HepG2 (cell line): Measurements from ENCODE around the gene PLEKHA6. TPM values are rescaled to one million over a fixed set of nuclear protein-coding genes. Genes with fewer than 3 reads are reported as not detected.

Experiments
- ATAC-seq: fragments of 200-7000 bp; cut with Tn5 transposase; 3 replicates; pipeline ENCODE4 v1.9.1; 2020; ENCODE audit warnings: mild to moderate bottlenecking, moderate library complexity
- BruUV-seq: library from RNA; stranded (reverse); fragments of 400-500 nt; replicated peaks from 2 replicates; lab custom pipeline; 2021; lab: Mats Ljungman, UMichigan
- CTCF ChIA-PET: fragments of 300-600 bp; formaldehyde crosslinking; extraction: SDS; loops from one replicate; lab custom pipeline; 2021; ENCODE audit warnings: low total read pairs, inconsistent platforms, low intra/inter-chr PET ratio; lab: Yijun Ruan, JAX
- POLR2A ChIA-PET: fragments of 350-600 bp; sonication (Branson Sonifier 250); formaldehyde crosslinking; loops from one replicate; lab custom pipeline; 2020; ENCODE audit warnings: antibody characterized with exemption, inconsistent platforms; lab: Yijun Ruan, JAX
- DNase-seq: peaks from one replicate; pipeline ENCODE4 v3.0.0-alpha.2; 2015; ENCODE audit warnings: low spot score
- FAIRE-seq: peaks from 3 replicates; lab custom pipeline; 2011; peaks lifted over from hg19 to GRCh38; lab: Jason Lieb, UNC
- H2AFZ ChIP-seq: one replicate; pipeline ENCODE4 v1.6.1; 2011; ENCODE audit warnings: low read length, inconsistent platforms
- H3K27ac ChIP-seq: fragments of 300-600 bp; 3 replicates; pipeline ENCODE4 v1.8.0; 2011; ENCODE audit warnings: mixed run types, mild to moderate bottlenecking, mixed read lengths, low read length, inconsistent platforms; ENCODE audit not compliant: insufficient read depth; ENCODE audit errors: extremely low read length
- H3K27me3 ChIP-seq, 2 experiments: fragments of 200-600 bp in 1 of 2; 2 replicates in 1 of 2; 3 replicates in 1 of 2; pipeline versions ENCODE4 v1.6.0 to v1.8.0; 2011; ENCODE audit warnings: low read length in 2 of 2, mild to moderate bottlenecking in 2 of 2, moderate library complexity in 2 of 2, inconsistent platforms in 1 of 2; ENCODE audit not compliant: insufficient read depth in 2 of 2, control insufficient read depth in 1 of 2
- H3K36me3 ChIP-seq, 2 experiments: fragments of 200-600 bp in 1 of 2; replicated peaks in 1 of 2; 2 replicates in 1 of 2; 3 replicates in 1 of 2; pipeline versions ENCODE4 v1.5.1 to v1.8.0; 2011; ENCODE audit warnings: low read length in 2 of 2, inconsistent platforms in 1 of 2; ENCODE audit not compliant: insufficient read depth in 2 of 2, control insufficient read depth in 1 of 2
- H3K4me1 ChIP-seq: 2 replicates; pipeline ENCODE4 v1.5.1; 2012; ENCODE audit warnings: low read length, inconsistent platforms; ENCODE audit not compliant: insufficient read depth
- H3K4me2 ChIP-seq: 2 replicates; pipeline ENCODE4 v1.6.0; 2011; ENCODE audit warnings: low read depth, low read length, inconsistent platforms
- H3K4me3 ChIP-seq, 3 experiments: fragments of 200-600 bp in 1 of 3; sonication (generic), shearing (Covaris generic) in 1 of 3; replicated peaks in 1 of 3; 2 replicates each; pipeline ENCODE4 v1.5.1; 2011 to 2016; ENCODE audit warnings: low read length in 3 of 3, inconsistent platforms in 2 of 3, low read depth in 2 of 3, mild to moderate bottlenecking in 2 of 3, control low read depth in 1 of 3, mixed read lengths in 1 of 3; ENCODE audit not compliant: insufficient read depth in 1 of 3
- H3K79me2 ChIP-seq: one replicate; pipeline ENCODE4 v1.6.1; 2011; ENCODE audit warnings: low read length, inconsistent platforms; ENCODE audit not compliant: insufficient read depth
- H3K9ac ChIP-seq: 2 replicates; pipeline ENCODE4 v1.6.0; 2011; ENCODE audit warnings: mild to moderate bottlenecking, low read depth, low read length, inconsistent platforms; ENCODE audit not compliant: insufficient read depth
- H3K9me3 ChIP-seq: 2 replicates; pipeline ENCODE4 v1.5.1; 2012; ENCODE audit warnings: mild to moderate bottlenecking, low read length
- H4K20me1 ChIP-seq: 2 replicates; pipeline ENCODE4 v1.6.0; 2011; ENCODE audit warnings: inconsistent platforms, mild to moderate bottlenecking, low read length, moderate library complexity; ENCODE audit not compliant: insufficient read depth
- AHR ChIP-seq: IDR thresholded peaks from 2 replicates; pipeline ENCODE4 v1.6.1; 2018; ENCODE audit warnings: missing genetic modification reagents, missing compliant biosample characterization
- CREB1 ChIP-seq, 2 experiments: fragments of 450-650 bp in 1 of 2; IDR thresholded peaks; 2 replicates each; pipeline ENCODE4 v1.6.1; 2016 to 2017; ENCODE audit warnings: control low read depth in 1 of 2, mild to moderate bottlenecking in 1 of 2, missing compliant biosample characterization in 1 of 2, missing genetic modification characterization in 1 of 2
- CREM ChIP-seq, 2 experiments: sonication (generic) in 1 of 2; formaldehyde crosslinking in 1 of 2; IDR thresholded peaks; 2 replicates each; pipeline versions ENCODE4 v1.4.0 to v1.6.1; 2016 to 2020; ENCODE audit warnings: antibody characterized with exemption in 1 of 2, mild to moderate bottlenecking in 1 of 2, missing genetic modification reagents in 1 of 2
- ETV5 ChIP-seq: IDR thresholded peaks from 2 replicates; pipeline ENCODE4 v1.6.1; 2018; ENCODE audit warnings: missing biosample characterization, missing genetic modification reagents, inconsistent platforms, borderline replicate concordance
- FOXA1 ChIP-seq, 2 experiments: fragments of 450-650 bp in 1 of 2; sonication (generic) in 1 of 2; formaldehyde crosslinking in 1 of 2; IDR thresholded peaks; 2 replicates each; pipeline versions ENCODE4 v1.4.0 to v1.6.1; 2016 to 2020; ENCODE audit warnings: missing genetic modification reagents in 1 of 2
- FOXP1 ChIP-seq, 2 experiments: fragments of 450-650 bp in 1 of 2; IDR thresholded peaks; 2 replicates each; pipeline ENCODE4 v1.6.1; 2017 to 2018; ENCODE audit warnings: antibody characterized with exemption in 1 of 2
- GATAD2A ChIP-seq: IDR thresholded peaks from 2 replicates; pipeline ENCODE4 v1.6.1; 2016
- HMG20A ChIP-seq: IDR thresholded peaks from 2 replicates; pipeline ENCODE4 v1.6.1; 2016; ENCODE audit warnings: borderline replicate concordance
- MAZ ChIP-seq, 2 experiments: sonication (generic) in 1 of 2; formaldehyde crosslinking in 1 of 2; IDR thresholded peaks; 2 replicates each; pipeline versions ENCODE4 v1.5.0 to v1.6.1; 2012 to 2020; ENCODE audit warnings: low read depth in 2 of 2, mild to moderate bottlenecking in 2 of 2, borderline replicate concordance in 1 of 2, improper control_type of control experiment in 1 of 2, low read length in 1 of 2, missing genetic modification reagents in 1 of 2, moderate library complexity in 1 of 2
- MEF2D ChIP-seq: sonication (generic); formaldehyde crosslinking; IDR thresholded peaks from 2 replicates; pipeline ENCODE4 v1.5.1; 2020; ENCODE audit warnings: mild to moderate bottlenecking, missing genetic modification reagents
- NCOR1 ChIP-seq: fragments of 200-600 bp; sonication (generic); IDR thresholded peaks from 2 replicates; pipeline ENCODE4 v1.7.0; 2017; ENCODE audit warnings: antibody characterized with exemption, low read length, borderline replicate concordance
- NR2F1 ChIP-seq, 2 experiments: fragments of 450-650 bp in 1 of 2; formaldehyde crosslinking in 1 of 2; IDR thresholded peaks; 2 replicates each; pipeline versions ENCODE4 v1.5.0 to v1.6.1; 2016 to 2020; ENCODE audit warnings: mild to moderate bottlenecking in 1 of 2, missing compliant biosample characterization in 1 of 2, missing genetic modification reagents in 1 of 2, moderate library complexity in 1 of 2
- RARA ChIP-seq: IDR thresholded peaks from 2 replicates; pipeline ENCODE4 v1.6.1; 2016; ENCODE audit warnings: missing genetic modification reagents, missing compliant biosample characterization
- RCOR2 ChIP-seq: IDR thresholded peaks from 2 replicates; pipeline ENCODE4 v1.6.1; 2016; ENCODE audit warnings: missing biosample characterization, missing genetic modification reagents
- SMAD1 ChIP-seq: sonication (generic); formaldehyde crosslinking; IDR thresholded peaks from 2 replicates; pipeline ENCODE4 v1.4.0; 2020; ENCODE audit warnings: missing genetic modification reagents, low read depth, mild to moderate bottlenecking, borderline replicate concordance
- SOX6 ChIP-seq, 2 experiments: fragments of 450-650 bp in 1 of 2; sonication (generic) in 1 of 2; formaldehyde crosslinking in 1 of 2; IDR thresholded peaks; 2 replicates each; pipeline versions ENCODE4 v1.4.0 to v1.6.1; 2017 to 2020; ENCODE audit warnings: antibody characterized with exemption in 1 of 2, mild to moderate bottlenecking in 1 of 2, missing genetic modification reagents in 1 of 2
- SP5 ChIP-seq: IDR thresholded peaks from 2 replicates; pipeline ENCODE4 v1.6.1; 2016; ENCODE audit warnings: low read depth, borderline replicate concordance
- TBX3 ChIP-seq: fragments of 450-650 bp; IDR thresholded peaks from 2 replicates; pipeline ENCODE4 v1.6.1; 2017; ENCODE audit warnings: antibody characterized with exemption, mild to moderate bottlenecking, inconsistent platforms, borderline replicate concordance
- ZNF615 ChIP-seq: sonication (generic); formaldehyde crosslinking; IDR thresholded peaks from 2 replicates; pipeline ENCODE4 v1.5.0; 2020; ENCODE audit warnings: mild to moderate bottlenecking, missing genetic modification reagents, borderline replicate concordance
- WGBS: methylation state at CpG from one replicate; pipeline ENCODE4 v1.1.6; 2017; ENCODE audit warnings: low lambda C conversion rate; 5-methylcytosine and 5-hydroxymethylcytosine counted together
- in situ Hi-C: cut with HindIII; loops from 2 replicates; pipeline ENCODE4 v1.10.0; 2017; ENCODE audit warnings: low pct_unique_long_range_greater_than_20kb; ENCODE audit not compliant: extremely low pct_ligation_motif_present
- intact Hi-C: fragments of 100-400 bp; cut with micrococcal nuclease; formaldehyde crosslinking; loops from one replicate; pipeline ENCODE4 v1.10.0; 2022; ENCODE audit not compliant: unreplicated experiment
- polyA plus RNA-seq, 8 experiments: library from polyadenylated mRNA; depleted of rRNA in 3 of 8; stranded (reverse) in 7 of 8; unstranded in 1 of 8; fragments of >200 nt; fragmentation: Illumina TruSeq in 4 of 8; extraction: Trizol in 4 of 8; gene quantifications; 2 replicates each; pipeline versions ENCODE4 v1.2.1 to v1.2.3, GENCODE V29; 2011 to 2016; ENCODE audit warnings: low read depth in 4 of 8, missing spikeins in 1 of 8, mixed read lengths in 1 of 8; ENCODE audit not compliant: insufficient read depth in 1 of 8
- total RNA-seq, 5 experiments: library from RNA; depleted of rRNA; stranded (reverse); fragments of >200 nt; fragmentation: Illumina TruSeq; extraction: Trizol; gene quantifications; 2 replicates each; pipeline ENCODE4 v1.2.3, GENCODE V29; 2016; ENCODE audit warnings: low read depth in 1 of 5
- TF ChIP-seq, protein P1 (sequence below): sonication (generic); formaldehyde crosslinking; IDR thresholded peaks from 2 replicates; pipeline ENCODE4 v1.8.1; 2023; ENCODE audit warnings: missing genetic modification reagents, inconsistent platforms, borderline replicate concordance
- TF ChIP-seq, protein P2 (sequence below): sonication (generic); formaldehyde crosslinking; IDR thresholded peaks from 2 replicates; pipeline ENCODE4 v1.4.0; 2020; ENCODE audit warnings: mild to moderate bottlenecking, missing genetic modification reagents

Gene PLEKHA6
- total and polyA plus RNA-seq, 2 of the 13 experiments (the other 11 are each of a cell fraction or from before 2014, with no cell fraction given) = 5.3 to 11.4 TPM

DNA sequence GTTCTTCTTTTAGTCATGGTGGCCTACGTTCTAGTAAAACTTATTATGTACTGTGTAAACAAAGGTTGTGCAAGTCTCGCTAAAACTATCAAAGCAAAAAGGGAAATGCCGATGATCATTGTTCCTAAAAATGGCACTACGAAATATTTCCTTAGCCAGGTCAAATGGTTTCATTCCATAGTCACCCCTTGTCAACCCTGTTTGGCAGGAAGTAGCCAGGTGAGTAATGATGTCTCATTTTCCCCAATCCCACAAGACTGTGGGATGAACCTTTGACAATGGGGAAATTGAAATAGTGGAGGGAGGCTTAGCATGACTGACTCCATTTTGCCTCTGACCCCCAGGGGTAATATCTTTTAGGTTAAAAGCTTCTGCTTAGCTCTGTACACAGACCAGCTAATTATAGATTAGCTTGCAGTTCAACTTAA is 188.0 kb downstream of the PLEKHA6 start:
- 0 out of 5 replicates have a peak, but pooled peaks cover 0 to 7% of the 10 kb centered on the region in 2 experiments for H3K27me3 ChIP-seq
- CTCF ChIA-PET = no interaction called here
- no peak overlapping the region for H3K9ac ChIP-seq
- H3K9me3 ChIP-seq = peaks cover 25% of the 10 kb centered on the region
- no peak overlapping the region for H3K4me2 ChIP-seq
- peak; percentile 80 for DNase-seq
- BruUV-seq = no TSS peak
- H3K4me1 ChIP-seq = peaks cover 24% of the 10 kb centered on the region
- no peak overlapping the region for H3K4me3 ChIP-seq
- ATAC-seq = 0 out of 3 replicates have a peak, but pooled peaks have one; percentile 25
- POLR2A ChIA-PET = no interaction called here
- H4K20me1 ChIP-seq = no peaks in the 10 kb centered on the region
- 1% methylated on average over 4 of the region's 4 CpGs for WGBS
- intact Hi-C loops (no loop called here), in situ Hi-C loops (no loop called here)
- FAIRE-seq = no peak
- no peaks in the 10 kb centered on the region for H3K79me2 ChIP-seq
- H3K36me3 ChIP-seq = no peaks in the 10 kb centered on the region
- no peak overlapping the region for H2AFZ ChIP-seq
- no peak overlapping the region for H3K27ac ChIP-seq
- TF ChIP-seq AHR (CRISPR knock-in tag) = no peak
- TF ChIP-seq ETV5 = peak; percentile 72; the same call in 1 of the 2 replicates
- TF ChIP-seq, protein P1, sequence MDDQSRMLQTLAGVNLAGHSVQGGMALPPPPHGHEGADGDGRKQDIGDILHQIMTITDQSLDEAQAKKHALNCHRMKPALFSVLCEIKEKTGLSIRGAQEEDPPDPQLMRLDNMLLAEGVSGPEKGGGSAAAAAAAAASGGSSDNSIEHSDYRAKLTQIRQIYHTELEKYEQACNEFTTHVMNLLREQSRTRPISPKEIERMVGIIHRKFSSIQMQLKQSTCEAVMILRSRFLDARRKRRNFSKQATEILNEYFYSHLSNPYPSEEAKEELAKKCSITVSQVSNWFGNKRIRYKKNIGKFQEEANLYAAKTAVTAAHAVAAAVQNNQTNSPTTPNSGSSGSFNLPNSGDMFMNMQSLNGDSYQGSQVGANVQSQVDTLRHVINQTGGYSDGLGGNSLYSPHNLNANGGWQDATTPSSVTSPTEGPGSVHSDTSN (CRISPR knock-in tag) = no peak
- no peak for TF ChIP-seq SOX6 (IDR thresholded peaks at IDR 0.05)
- TF ChIP-seq SOX6 (CRISPR knock-in tag; IDR thresholded peaks at IDR 0.05) = peak; percentile 77
- TF ChIP-seq FOXP1 (IDR thresholded peaks at IDR 0.05) = no peak
- TF ChIP-seq FOXP1 (CRISPR knock-in tag; IDR thresholded peaks at IDR 0.05) = 0 out of 2 replicates have a peak, but pooled peaks have one; percentile 7
- TF ChIP-seq SP5 = no peak
- peak in 1 of 2 experiments; percentile 58; a peak in 1 of 4 replicates for TF ChIP-seq NR2F1 (CRISPR knock-in tag; IDR thresholded peaks at IDR 0.05)
- TF ChIP-seq MAZ (IDR thresholded peaks at IDR 0.05; ENCODE audit: borderline replicate concordance, low read depth, low read length) = no peak
- TF ChIP-seq MAZ (CRISPR knock-in tag; IDR thresholded peaks at IDR 0.05; ENCODE audit: low read depth) = no peak
- TF ChIP-seq ZNF615 = no peak
- TF ChIP-seq RARA = peak; percentile 91
- TF ChIP-seq GATAD2A = peak; percentile 33; the same call in 1 of the 2 replicates
- peak; percentile 91 for TF ChIP-seq MEF2D
- TF ChIP-seq HMG20A (CRISPR knock-in tag) = peak; percentile 44; the same call in 1 of the 2 replicates
- TF ChIP-seq CREM (IDR thresholded peaks at IDR 0.05) = 0 out of 2 replicates have a peak, but pooled peaks have one; percentile 16
- TF ChIP-seq CREM (CRISPR knock-in tag; IDR thresholded peaks at IDR 0.05) = no peak
- no peak for TF ChIP-seq CREB1 (IDR thresholded peaks at IDR 0.05)
- TF ChIP-seq CREB1 (CRISPR knock-in tag; IDR thresholded peaks at IDR 0.05) = 0 out of 2 replicates have a peak, but pooled peaks have one; percentile 19
- TF ChIP-seq SMAD1 (CRISPR knock-in tag) = no peak
- TF ChIP-seq TBX3 = no peak
- no peak for TF ChIP-seq FOXA1 (IDR thresholded peaks at IDR 0.05)
- TF ChIP-seq FOXA1 (CRISPR knock-in tag; IDR thresholded peaks at IDR 0.05) = peak; percentile 80
- TF ChIP-seq NCOR1 = peak; percentile 34; the same call in 1 of the 2 replicates
- no peak for TF ChIP-seq RCOR2 (CRISPR knock-in tag)
- TF ChIP-seq, protein P2, sequence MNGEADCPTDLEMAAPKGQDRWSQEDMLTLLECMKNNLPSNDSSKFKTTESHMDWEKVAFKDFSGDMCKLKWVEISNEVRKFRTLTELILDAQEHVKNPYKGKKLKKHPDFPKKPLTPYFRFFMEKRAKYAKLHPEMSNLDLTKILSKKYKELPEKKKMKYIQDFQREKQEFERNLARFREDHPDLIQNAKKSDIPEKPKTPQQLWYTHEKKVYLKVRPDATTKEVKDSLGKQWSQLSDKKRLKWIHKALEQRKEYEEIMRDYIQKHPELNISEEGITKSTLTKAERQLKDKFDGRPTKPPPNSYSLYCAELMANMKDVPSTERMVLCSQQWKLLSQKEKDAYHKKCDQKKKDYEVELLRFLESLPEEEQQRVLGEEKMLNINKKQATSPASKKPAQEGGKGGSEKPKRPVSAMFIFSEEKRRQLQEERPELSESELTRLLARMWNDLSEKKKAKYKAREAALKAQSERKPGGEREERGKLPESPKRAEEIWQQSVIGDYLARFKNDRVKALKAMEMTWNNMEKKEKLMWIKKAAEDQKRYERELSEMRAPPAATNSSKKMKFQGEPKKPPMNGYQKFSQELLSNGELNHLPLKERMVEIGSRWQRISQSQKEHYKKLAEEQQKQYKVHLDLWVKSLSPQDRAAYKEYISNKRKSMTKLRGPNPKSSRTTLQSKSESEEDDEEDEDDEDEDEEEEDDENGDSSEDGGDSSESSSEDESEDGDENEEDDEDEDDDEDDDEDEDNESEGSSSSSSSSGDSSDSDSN (CRISPR knock-in tag) = no peak
